GM21825 (cell line): ENCODE results near the gene CNGB1.
"Not testable (repeated sequence)": the region's sequence is repeated elsewhere in the genome, so short reads cannot be mapped to it uniquely, and the experiment has no call there.

Experiments
- ATAC-seq: cut with Tn5 transposase; IDR thresholded peaks from one replicate; pipeline ENCODE4 v1.9.1; 2021; ENCODE audit warnings: mild to moderate bottlenecking, moderate library complexity; ENCODE audit not compliant: unreplicated experiment

CNGB1 gene

GRCh38 chr16:57866529-57866918 lies 104.4 kb downstream of the CNGB1 start:
- no peak for ATAC-seq

GRCh38 chr16:57865746-57866528 lies 105.0 kb downstream of the CNGB1 start:
- no peak for ATAC-seq

GRCh38 chr16:57863434-57864160 lies 107.3 kb downstream of the CNGB1 start:
- ATAC-seq, result no peak

- no peak for ATAC-seq
Observed at GRCh38 chr16:57862698-57863433, 108.1 kb downstream of the CNGB1 start.

GRCh38 chr16:57859331-57859730 lies 111.6 kb downstream of the CNGB1 start:
- ATAC-seq, result no peak

- ATAC-seq, result no peak
Observed at GRCh38 chr16:57858635-57859034, 112.3 kb downstream of the CNGB1 start.

GRCh38 chr16:57857991-57858390 lies 112.9 kb downstream of the CNGB1 start:
- ATAC-seq, result not testable (repeated sequence)

- no peak for ATAC-seq
Observed at GRCh38 chr16:57855188-57855587, 115.7 kb downstream of the CNGB1 start.

GRCh38 chr16:57852189-57852588 lies 118.7 kb downstream of the CNGB1 start:
- ATAC-seq, result no peak

- no peak for ATAC-seq
Observed at GRCh38 chr16:57848181-57848580, 122.7 kb downstream of the CNGB1 start.

- ATAC-seq, result not testable (repeated sequence)
Observed at GRCh38 chr16:57846931-57847330, 124.0 kb downstream of the CNGB1 start.

GRCh38 chr16:57846078-57846697 lies 124.7 kb downstream of the CNGB1 start:
- ATAC-seq, result no peak

- no peak for ATAC-seq
Observed at GRCh38 chr16:57845115-57845514, 125.8 kb downstream of the CNGB1 start.

GRCh38 chr16:57844416-57845030 lies 126.4 kb downstream of the CNGB1 start:
- no peak for ATAC-seq

- ATAC-seq, result no peak
Observed at GRCh38 chr16:57843400-57843799, 127.5 kb downstream of the CNGB1 start.

GRCh38 chr16:57842601-57843000 lies 128.3 kb downstream of the CNGB1 start:
- ATAC-seq, result no peak

GRCh38 chr16:57840833-57841232 lies 130.1 kb downstream of the CNGB1 start:
- ATAC-seq, result no peak

GRCh38 chr16:57838161-57838560 lies 132.8 kb downstream of the CNGB1 start:
- ATAC-seq, result no peak

- ATAC-seq, result no peak
Observed at GRCh38 chr16:57837305-57838125, 133.4 kb downstream of the CNGB1 start.

- not testable (repeated sequence) for ATAC-seq
Observed at GRCh38 chr16:57835439-57835838, 135.5 kb downstream of the CNGB1 start.
